A673 (cell line): ENCODE data around the gene MRPS5.

Source experiments
- CTCF ChIP-seq: fragments of 300-800, 200-600 bp; sonication (generic); conservative IDR thresholded peaks from 2 replicates; pipeline ENCODE4 v1.5.1; 2017; ENCODE audit warnings: low read depth, mild to moderate bottlenecking, antibody characterized with exemption, low read length, moderate library complexity, mixed read lengths
- EZH2 ChIP-seq: fragments of 200-600 bp; sonication (generic); IDR thresholded peaks from 2 replicates; pipeline ENCODE4 v1.6.1; 2017; ENCODE audit warnings: borderline replicate concordance, low read depth, mild to moderate bottlenecking, mixed read lengths, antibody characterized with exemption, low read length; ENCODE audit not compliant: poor library complexity, severe bottlenecking

GRCh38 chr2:95077861-95078603 lies 43.6 kb downstream of the MRPS5 start:
- TF ChIP-seq EZH2 (no peak), CTCF (no peak)
